SK-N-SH (cell line): Measurements from ENCODE around the gene ALKBH2. TPM values are rescaled to one million over a fixed set of nuclear protein-coding genes. Genes with fewer than 3 reads are reported as not detected.

Source experiments
- CTCF ChIA-PET: fragments of 300-600, 350-600 bp; formaldehyde crosslinking; extraction: SDS; loops from one replicate; lab custom pipeline; 2021; lab: Yijun Ruan, JAX
- POLR2A ChIA-PET: fragments of 350-600 bp; sonication (Branson Sonifier 250); formaldehyde crosslinking; extraction: SDS; loops from one replicate; lab custom pipeline; 2020; ENCODE audit warnings: antibody characterized with exemption, inconsistent platforms; lab: Yijun Ruan, JAX
- DNase-seq: peaks from one replicate; pipeline ENCODE4 v3.0.0; 2012
- H2AFZ ChIP-seq: fragments of 200-600 bp; sonication (generic); 2 replicates; pipeline ENCODE4 v1.8.1; 2016; ENCODE audit warnings: antibody characterized with exemption, mild to moderate bottlenecking, low read depth
- H3F3A ChIP-seq: fragments of 200-600 bp; sonication (generic); replicated peaks from 2 replicates; pipeline ENCODE3; 2016; ENCODE audit warnings: antibody characterized with exemption, mild to moderate bottlenecking; ENCODE audit not compliant: insufficient read depth
- H3K27ac ChIP-seq, 2 experiments: fragments of 200-500 bp in 1 of 2; fragments of 200-600 bp in 1 of 2; sonication (Bioruptor generic) in 1 of 2; sonication (generic), shearing (Covaris generic) in 1 of 2; 2 replicates each; pipeline versions ENCODE4 v1.5.1 to v1.6.1; 2014 to 2016; ENCODE audit warnings: low read depth in 2 of 2, inconsistent platforms in 1 of 2, low read length in 1 of 2, mild to moderate bottlenecking in 1 of 2, mixed read lengths in 1 of 2
- H3K27me3 ChIP-seq: fragments of 200-600 bp; sonication (generic), shearing (Covaris generic); 2 replicates; pipeline ENCODE4 v1.6.1; 2016; ENCODE audit warnings: mixed run types; ENCODE audit not compliant: insufficient read depth
- H3K36me3 ChIP-seq, 2 experiments: fragments of 200-500 bp in 1 of 2; fragments of 200-600 bp in 1 of 2; sonication (Bioruptor generic) in 1 of 2; sonication (generic) in 1 of 2; replicated peaks in 1 of 2; 2 replicates each; pipeline versions ENCODE3 to v1.5.1; 2014 to 2016; ENCODE audit warnings: low read length in 1 of 2, mild to moderate bottlenecking in 1 of 2; ENCODE audit not compliant: insufficient read depth in 2 of 2, control insufficient read depth in 1 of 2
- H3K4me1 ChIP-seq, 2 experiments: fragments of 200-500 bp in 1 of 2; fragments of 200-600 bp in 1 of 2; sonication (Bioruptor generic) in 1 of 2; sonication (generic), shearing (Covaris generic) in 1 of 2; 2 replicates each; pipeline versions ENCODE4 v1.5.1 to v1.6.1; 2014 to 2016; ENCODE audit warnings: low read depth in 1 of 2, low read length in 1 of 2, mixed run types in 1 of 2; ENCODE audit not compliant: insufficient read depth in 2 of 2, control insufficient read depth in 1 of 2
- H3K4me2 ChIP-seq: fragments of 200-600 bp; sonication (generic), shearing (Covaris generic); 2 replicates; pipeline ENCODE4 v1.6.1; 2017; ENCODE audit warnings: mixed run types
- H3K4me3 ChIP-seq, 2 experiments: fragments of 200-500 bp in 1 of 2; fragments of 200-600 bp in 1 of 2; sonication (Bioruptor generic) in 1 of 2; sonication (generic), shearing (Covaris generic) in 1 of 2; 2 replicates each; pipeline versions ENCODE4 v1.5.1 to v1.8.1; 2014 to 2016; ENCODE audit warnings: low read depth in 2 of 2, inconsistent platforms in 1 of 2, low read length in 1 of 2, mild to moderate bottlenecking in 1 of 2, mixed read lengths in 1 of 2, moderate library complexity in 1 of 2
- H3K79me2 ChIP-seq: fragments of 200-600 bp; sonication (generic); 2 replicates; pipeline ENCODE4 v1.8.1; 2017; ENCODE audit warnings: mild to moderate bottlenecking; ENCODE audit not compliant: insufficient read depth
- H3K9ac ChIP-seq: fragments of 200-600 bp; sonication (generic); 2 replicates; pipeline ENCODE4 v1.6.1; 2017; ENCODE audit warnings: mixed run types
- H3K9me2 ChIP-seq: fragments of 200-600 bp; sonication (generic); 2 replicates; pipeline ENCODE4 v1.6.1; 2017; ENCODE audit warnings: mixed run types
- H3K9me3 ChIP-seq: fragments of 200-600 bp; sonication (generic); 2 replicates; pipeline ENCODE4 v1.6.1; 2017; ENCODE audit warnings: mixed run types, mild to moderate bottlenecking, moderate library complexity
- H4K20me1 ChIP-seq: fragments of 200-600 bp; sonication (generic); 2 replicates; pipeline ENCODE4 v1.6.1; 2017; ENCODE audit warnings: mild to moderate bottlenecking, mixed run types; ENCODE audit not compliant: insufficient read depth
- ELF1 ChIP-seq: IDR thresholded peaks from 2 replicates; pipeline ENCODE4 v1.4.0; 2012
- EP300 ChIP-seq, 2 experiments: IDR thresholded peaks; 2 replicates each; pipeline versions ENCODE4 v1.4.0 to v1.6.1; 2012; ENCODE audit warnings: borderline replicate concordance in 1 of 2, low read depth in 1 of 2, low read length in 1 of 2
- EZH2phosphoT487 ChIP-seq: fragments of 200-600 bp; sonication (generic); IDR thresholded peaks from 2 replicates; pipeline ENCODE4 v1.6.1; 2017; ENCODE audit warnings: low read depth, mixed run types, mild to moderate bottlenecking, antibody characterized with exemption, moderate library complexity, borderline replicate concordance
- GATA2 ChIP-seq: sonication (generic); formaldehyde crosslinking; IDR thresholded peaks from 2 replicates; pipeline ENCODE4 v1.5.0; 2020; ENCODE audit warnings: mild to moderate bottlenecking, missing genetic modification reagents
- MXI1 ChIP-seq: IDR thresholded peaks from 2 replicates; pipeline ENCODE4 v1.6.1; 2012; ENCODE audit warnings: mild to moderate bottlenecking, low read depth, low read length, improper control_type of control experiment
- NFIC ChIP-seq: IDR thresholded peaks from 2 replicates; pipeline ENCODE4 v1.4.0; 2012; ENCODE audit warnings: borderline replicate concordance
- NRF1 ChIP-seq: IDR thresholded peaks from 2 replicates; pipeline ENCODE4 v1.6.1; 2012; ENCODE audit warnings: low read depth, mild to moderate bottlenecking, low read length
- RAD21 ChIP-seq: IDR thresholded peaks from 2 replicates; pipeline ENCODE4 v1.6.1; 2012; ENCODE audit warnings: mild to moderate bottlenecking, low read length
- SMC3 ChIP-seq: IDR thresholded peaks from 2 replicates; pipeline ENCODE4 v1.6.1; 2012; ENCODE audit warnings: low read depth, low read length, improper control_type of control experiment
- TAF1 ChIP-seq: IDR thresholded peaks from 2 replicates; pipeline ENCODE4 v1.6.1; 2012; ENCODE audit warnings: low read depth, mild to moderate bottlenecking, low read length, moderate library complexity, borderline replicate concordance
- WGBS: methylation state at CpG from one replicate; pipeline ENCODE4 v1.1.6; 2017; ENCODE audit warnings: low lambda C conversion rate; 5-methylcytosine and 5-hydroxymethylcytosine counted together
- polyA plus RNA-seq, 3 experiments: library from polyadenylated mRNA; depleted of rRNA; stranded (reverse); fragments of >200 nt; gene quantifications; 2 replicates each; pipeline ENCODE4 v1.2.3, GENCODE V29; 2012
- TF ChIP-seq, protein P1 (sequence below): IDR thresholded peaks from 2 replicates; pipeline ENCODE4 v1.4.0; 2012; ENCODE audit warnings: low read depth, borderline replicate concordance

ALKBH2 gene
- polyA plus RNA-seq, 1 of the 3 experiments (the other 2 are of a cell fraction) = 47.3 TPM

DNA sequence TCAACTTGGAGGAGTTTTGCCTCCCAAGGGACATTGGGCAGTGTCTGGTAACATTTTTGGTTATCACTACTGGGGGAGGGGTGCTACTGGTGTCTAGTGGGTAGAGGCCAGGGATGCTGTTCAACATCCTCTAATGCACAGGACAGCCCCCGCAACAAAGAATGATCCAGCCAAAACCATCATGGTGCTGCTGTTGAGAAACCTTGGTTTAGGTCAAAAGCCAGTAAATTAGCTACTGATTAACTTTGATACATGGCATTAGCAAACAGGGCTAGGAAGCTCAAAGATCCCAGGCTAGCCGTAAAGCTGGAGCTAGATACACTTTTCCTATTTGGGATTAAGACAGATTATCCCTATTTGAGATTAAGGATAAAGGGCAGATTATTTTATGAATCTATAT, 8.8 kb downstream of the ALKBH2 start:
- Histone ChIP-seq H2AFZ (no peak overlapping the region), H3K9ac (no peak overlapping the region), H3K36me3 (peaks cover 31 to 80% of the 10 kb centered on the region in 2 experiments), H3K9me3 (no peaks in the 10 kb centered on the region), H4K20me1 (no peaks in the 10 kb centered on the region), H3K27ac (no peak overlapping the region), H3K4me2 (no peak overlapping the region), H3K27me3 (no peaks in the 10 kb centered on the region), H3F3A (peaks cover 4% of the 10 kb centered on the region), H3K4me3 (no peak overlapping the region), H3K9me2 (no peaks in the 10 kb centered on the region), H3K79me2 (no peaks in the 10 kb centered on the region)
- 92% methylated on average over 2 of the region's 2 CpGs for WGBS
- DNase-seq = no peak
- ChIA-PET CTCF (interaction anchor here (4.3 kb wide), 1 partner anchor 9 kb away, joined by 20 read pairs; the partner anchor contains the start of gene ALKBH2), POLR2A (no interaction called here)
- TF ChIP-seq EP300 (IDR thresholded peaks at IDR 0.05; ENCODE audit: borderline replicate concordance in 1 of 2, low read depth in 1 of 2, low read length in 1 of 2) (no peak), NRF1 (no peak), NFIC (no peak), EZH2phosphoT487 (no peak), SMC3 (no peak), TAF1 (no peak), ELF1 (no peak), GATA2 (CRISPR knock-in tag) (no peak)
- TF ChIP-seq, protein P1, sequence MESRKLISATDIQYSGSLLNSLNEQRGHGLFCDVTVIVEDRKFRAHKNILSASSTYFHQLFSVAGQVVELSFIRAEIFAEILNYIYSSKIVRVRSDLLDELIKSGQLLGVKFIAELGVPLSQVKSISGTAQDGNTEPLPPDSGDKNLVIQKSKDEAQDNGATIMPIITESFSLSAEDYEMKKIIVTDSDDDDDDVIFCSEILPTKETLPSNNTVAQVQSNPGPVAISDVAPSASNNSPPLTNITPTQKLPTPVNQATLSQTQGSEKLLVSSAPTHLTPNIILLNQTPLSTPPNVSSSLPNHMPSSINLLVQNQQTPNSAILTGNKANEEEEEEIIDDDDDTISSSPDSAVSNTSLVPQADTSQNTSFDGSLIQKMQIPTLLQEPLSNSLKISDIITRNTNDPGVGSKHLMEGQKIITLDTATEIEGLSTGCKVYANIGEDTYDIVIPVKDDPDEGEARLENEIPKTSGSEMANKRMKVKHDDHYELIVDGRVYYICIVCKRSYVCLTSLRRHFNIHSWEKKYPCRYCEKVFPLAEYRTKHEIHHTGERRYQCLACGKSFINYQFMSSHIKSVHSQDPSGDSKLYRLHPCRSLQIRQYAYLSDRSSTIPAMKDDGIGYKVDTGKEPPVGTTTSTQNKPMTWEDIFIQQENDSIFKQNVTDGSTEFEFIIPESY = no peak
- TF ChIP-seq, all 33 proteins: peak for 0
- H3K4me1 ChIP-seq = no peaks in the 10 kb centered on the region

GRCh38 chr12:109082751-109083150, 10.5 kb downstream of the ALKBH2 start:
- no peaks in the 10 kb centered on the region for H3K27me3 ChIP-seq
- H3K9ac ChIP-seq = no peak overlapping the region
- DNase-seq = no peak
- H3K4me1 ChIP-seq = no peaks in the 10 kb centered on the region
- H3K9me2 ChIP-seq = no peaks in the 10 kb centered on the region
- POLR2A ChIA-PET = no interaction called here
- H3K79me2 ChIP-seq = no peaks in the 10 kb centered on the region
- no peak overlapping the region for H2AFZ ChIP-seq
- CTCF ChIA-PET = interaction anchor here (1.4 to 4.3 kb wide), 2 partner anchors 11 kb away, joined by 3 to 20 read pairs; partner anchors contain the start of gene ALKBH2
- peaks cover 2% of the 10 kb centered on the region for H3F3A ChIP-seq
- H3K9me3 ChIP-seq = 0 out of 2 replicates have a peak, but pooled peaks cover 6% of the 10 kb centered on the region
- H3K4me2 ChIP-seq = no peak overlapping the region
- TF ChIP-seq EP300 (IDR thresholded peaks at IDR 0.05; ENCODE audit: borderline replicate concordance in 1 of 2, low read depth in 1 of 2, low read length in 1 of 2) = no peak
- no peak for TF ChIP-seq EZH2phosphoT487
- TF ChIP-seq RAD21 = no peak
- TF ChIP-seq MXI1 = no peak
- peaks cover 32 to 76% of the 10 kb centered on the region in 2 experiments for H3K36me3 ChIP-seq
- H4K20me1 ChIP-seq = no peaks in the 10 kb centered on the region
- 87% methylated on average over 14 of the region's 14 CpGs for WGBS
- no peak overlapping the region for H3K4me3 ChIP-seq
- no peak overlapping the region for H3K27ac ChIP-seq
